ENCODE results near the gene SETBP1. TPM values are rescaled to one million over a fixed set of nuclear protein-coding genes. Genes with fewer than 3 reads are reported as not detected.
A peak's percentile ranks its signal among the peaks of the same experiment; 100 is the strongest.

SETBP1 gene
- total and polyA plus RNA-seq, 5 donors, result 2.0 to 24.1 (median 16.4) TPM

DNA sequence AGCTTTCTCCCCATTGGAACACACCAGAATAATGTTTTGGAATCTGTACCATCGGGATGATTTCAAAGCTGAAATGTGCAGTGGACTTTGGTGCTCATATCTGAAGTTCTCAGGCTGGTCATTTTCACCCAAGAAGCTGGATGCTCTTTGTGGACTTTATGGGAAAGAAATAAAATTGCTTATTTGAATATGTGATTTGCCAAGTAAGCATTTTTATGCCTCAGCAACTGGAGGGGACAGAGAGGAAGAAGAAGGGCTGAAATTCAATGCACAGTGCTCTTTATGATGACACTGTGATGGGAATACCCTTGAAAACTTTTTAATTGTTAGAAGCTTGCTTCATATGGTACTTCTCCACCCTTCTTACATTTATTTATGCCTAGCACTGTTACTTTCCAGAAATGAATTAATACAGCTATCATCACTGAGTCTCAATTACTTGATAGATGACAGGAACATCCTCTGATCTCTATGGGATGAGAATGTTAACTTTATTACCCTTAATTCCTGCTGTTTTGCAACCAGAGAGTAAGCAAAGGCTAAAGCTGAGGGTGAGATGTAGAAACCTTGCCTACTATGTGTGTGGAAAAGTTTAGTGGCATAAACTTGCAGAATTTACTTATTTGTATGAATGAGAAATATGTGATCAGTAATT is 23.6 kb downstream of the SETBP1 start:
- H3K27me3 ChIP-seq (ENCODE audit: control insufficient read depth, insufficient read depth), result no peaks in the 10 kb centered on the region
- ATAC-seq (no peak), DNase-seq (no peak)
- H3K9me3 ChIP-seq (ENCODE audit: control insufficient read depth, low read length), result no peaks in the 10 kb centered on the region
- intact Hi-C loops (cut with DNase I), result loop anchor here in 1 of 4 donors (10.0 kb wide), 1 partner anchor 151 kb away; no protein-coding TSS in a partner anchor
- H3K4me3 ChIP-seq (ENCODE audit: low read length), result no peak overlapping the region
- WGBS, result 94% methylated on average over 1 of the region's 1 CpG
- no peaks in the 10 kb centered on the region for H3K4me1 ChIP-seq (ENCODE audit: control insufficient read depth, insufficient read depth, low read length)
- no peak overlapping the region for H3K27ac ChIP-seq (ENCODE audit: low read length)

DNA sequence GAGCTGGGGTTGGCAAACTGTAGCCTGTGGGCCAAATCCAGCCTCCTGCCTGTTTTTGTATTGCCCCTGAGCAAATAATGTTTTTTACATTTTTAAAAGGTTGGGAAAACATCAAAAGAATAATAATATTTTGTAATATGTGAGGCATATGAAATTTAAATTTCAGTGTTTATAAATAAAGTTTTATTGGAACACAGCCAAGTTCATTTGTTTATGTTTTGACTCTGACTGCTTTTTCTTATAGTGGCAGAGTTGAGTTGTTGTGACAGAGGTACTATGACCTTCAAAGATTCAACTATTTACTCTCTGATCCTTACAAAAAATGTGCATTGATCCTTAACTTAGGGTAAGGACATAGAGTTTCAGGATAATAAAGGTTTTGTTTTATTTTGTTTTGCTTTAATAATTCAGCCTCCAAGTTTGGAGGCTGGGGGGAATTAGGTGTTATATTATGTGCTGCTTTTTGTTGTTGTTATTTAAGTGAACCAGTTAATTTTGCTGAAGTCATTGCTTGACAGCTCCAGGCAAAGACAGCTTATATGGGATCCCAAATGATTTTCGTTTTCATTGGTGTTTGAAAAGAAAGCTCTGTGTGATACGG is 24.5 kb downstream of the SETBP1 start:
- Histone ChIP-seq H3K27me3 (ENCODE audit: control insufficient read depth, insufficient read depth) (no peaks in the 10 kb centered on the region), H3K4me1 (ENCODE audit: control insufficient read depth, insufficient read depth, low read length) (no peaks in the 10 kb centered on the region), H3K27ac (ENCODE audit: low read length) (no peak overlapping the region), H3K9me3 (ENCODE audit: control insufficient read depth, low read length) (no peaks in the 10 kb centered on the region), H3K4me3 (ENCODE audit: low read length) (no peak overlapping the region)
- intact Hi-C loops (cut with DNase I), result loop anchor here in 1 of 4 donors (10.0 kb wide), 1 partner anchor 150 kb away; no protein-coding TSS in a partner anchor
- no peak for ATAC-seq
- no peak for DNase-seq
- 91% methylated on average over 2 of the region's 2 CpGs for WGBS

DNA sequence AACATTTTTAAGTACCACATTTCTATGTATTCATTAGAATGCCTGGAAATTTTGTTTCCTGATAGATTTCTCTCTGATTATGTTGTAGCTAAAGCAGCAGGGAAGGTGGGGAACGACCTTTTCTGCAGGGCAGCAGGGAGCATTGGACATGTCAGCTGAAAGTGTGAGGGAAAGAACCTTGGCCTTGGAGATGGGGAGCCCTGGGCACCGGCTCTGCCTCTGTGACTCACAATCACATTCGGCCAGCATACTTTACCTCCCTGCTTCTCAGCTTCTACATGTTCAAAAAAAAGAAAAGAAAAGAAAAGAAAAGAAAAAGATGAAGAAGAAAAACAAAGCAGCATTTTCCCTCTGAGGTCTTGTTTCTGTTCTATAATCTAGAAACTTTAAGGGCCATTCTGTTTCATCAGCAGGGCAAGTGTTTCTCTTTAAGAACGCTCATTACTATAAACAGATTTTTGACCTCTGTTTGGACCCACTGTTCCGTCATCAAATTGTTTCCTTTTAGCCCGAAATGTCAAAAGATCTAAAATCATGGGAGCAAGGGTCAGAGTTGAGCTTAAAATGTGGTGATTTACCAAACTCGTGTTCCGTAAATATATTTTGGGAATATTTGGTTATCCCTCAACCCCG is 27.9 kb downstream of the SETBP1 start:
- WGBS, result 65% methylated on average over 9 of the region's 9 CpGs
- H3K9me3 ChIP-seq (ENCODE audit: control insufficient read depth, low read length), result no peaks in the 10 kb centered on the region
- H3K27ac ChIP-seq (ENCODE audit: low read length), result peak overlapping the region; percentile 24
- H3K4me1 ChIP-seq (ENCODE audit: control insufficient read depth, insufficient read depth, low read length), result no peaks in the 10 kb centered on the region
- DNase-seq (peak in 2 of 3 donors; percentile 32 to 68), ATAC-seq (peak; percentile 59 to 65)
- intact Hi-C loops (cut with DNase I), result loop anchor here in 1 of 4 donors (10.0 kb wide), 1 partner anchor 146 kb away; no protein-coding TSS in a partner anchor
- no peak overlapping the region for H3K4me3 ChIP-seq (ENCODE audit: low read length)
- H3K27me3 ChIP-seq (ENCODE audit: control insufficient read depth, insufficient read depth), result no peaks in the 10 kb centered on the region

DNA sequence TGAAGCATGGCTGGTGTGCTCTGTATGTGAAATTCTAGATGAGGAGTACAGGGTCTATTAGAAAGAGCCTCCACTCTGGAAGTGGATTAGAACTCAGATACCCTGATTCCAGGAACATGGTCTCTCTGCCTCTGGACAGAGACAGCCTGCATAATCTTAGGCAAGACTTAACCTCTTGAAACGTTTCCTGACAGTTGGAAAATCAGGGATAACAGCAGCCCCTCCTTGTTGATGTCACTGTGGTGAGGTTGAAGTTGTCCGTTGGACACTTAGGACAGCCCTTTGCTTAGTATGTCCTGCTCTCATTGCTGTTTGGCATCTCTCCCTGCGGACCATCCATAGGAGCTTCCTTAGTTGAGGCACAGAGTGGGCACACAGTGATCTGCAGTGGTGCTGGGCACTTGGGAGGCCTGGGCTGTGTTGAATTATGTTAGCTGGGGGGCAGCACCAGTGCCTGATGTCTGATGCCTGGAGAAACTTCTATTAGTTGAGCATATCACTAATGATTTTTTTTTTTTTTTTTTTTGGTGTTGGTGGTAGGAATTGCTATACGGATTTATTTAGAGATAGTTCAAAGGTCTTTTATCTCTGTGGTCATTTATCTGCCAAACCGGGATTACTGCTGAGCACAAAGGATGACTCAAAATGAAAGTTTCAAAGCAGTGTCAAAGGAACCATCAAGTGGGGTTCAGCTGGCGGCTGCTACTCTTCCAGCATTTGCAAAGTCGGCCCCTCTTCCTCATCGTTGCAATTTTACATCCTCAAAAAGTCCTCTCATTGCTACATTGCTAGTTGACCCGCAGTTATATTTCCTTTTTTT is 28.8 kb downstream of the SETBP1 start:
- no peak overlapping the region for H3K4me3 ChIP-seq (ENCODE audit: low read length)
- H3K4me1 ChIP-seq (ENCODE audit: control insufficient read depth, insufficient read depth, low read length), result no peaks in the 10 kb centered on the region
- H3K27ac ChIP-seq (ENCODE audit: low read length), result peak overlapping the region; percentile 12
- no peaks in the 10 kb centered on the region for H3K27me3 ChIP-seq (ENCODE audit: control insufficient read depth, insufficient read depth)
- DNase-seq (no peak), ATAC-seq (peak; percentile 33 to 50)
- 56% methylated on average over 9 of the region's 9 CpGs for WGBS
- H3K9me3 ChIP-seq (ENCODE audit: control insufficient read depth, low read length), result no peaks in the 10 kb centered on the region
- intact Hi-C loops (cut with DNase I), result loop anchor here in 1 of 4 donors (10.0 kb wide), 1 partner anchor 145 kb away; no protein-coding TSS in a partner anchor

DNA sequence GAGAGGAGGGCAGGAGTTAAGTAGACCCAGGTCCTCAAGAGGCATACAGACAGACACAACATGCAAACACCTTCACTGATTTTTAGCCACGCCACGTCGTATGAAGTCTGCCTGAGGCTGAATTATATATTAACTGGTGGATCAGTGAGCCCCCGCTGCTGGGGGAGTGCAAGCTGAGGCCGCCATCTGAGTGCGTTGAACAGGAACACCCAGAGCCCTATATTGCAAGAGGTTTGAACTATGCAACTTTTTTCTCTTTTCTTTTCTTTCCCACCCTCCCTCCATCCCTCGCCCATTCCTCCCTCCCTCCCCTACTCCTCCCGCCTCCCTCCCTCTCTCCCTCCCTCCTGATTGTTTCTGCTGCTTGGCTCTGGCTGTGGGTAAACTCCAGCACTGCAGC is 30.2 kb downstream of the SETBP1 start:
- H3K4me1 ChIP-seq (ENCODE audit: control insufficient read depth, insufficient read depth, low read length), result no peaks in the 10 kb centered on the region
- DNase-seq, result no peak
- H3K27me3 ChIP-seq (ENCODE audit: control insufficient read depth, insufficient read depth), result no peaks in the 10 kb centered on the region
- 96% methylated on average over 8 of the region's 8 CpGs for WGBS
- intact Hi-C loops (cut with DNase I), result no loop called here
- no peak overlapping the region for H3K27ac ChIP-seq (ENCODE audit: low read length)
- H3K9me3 ChIP-seq (ENCODE audit: control insufficient read depth, low read length), result no peaks in the 10 kb centered on the region
- ATAC-seq, result no peak
- no peak overlapping the region for H3K4me3 ChIP-seq (ENCODE audit: low read length)

DNA sequence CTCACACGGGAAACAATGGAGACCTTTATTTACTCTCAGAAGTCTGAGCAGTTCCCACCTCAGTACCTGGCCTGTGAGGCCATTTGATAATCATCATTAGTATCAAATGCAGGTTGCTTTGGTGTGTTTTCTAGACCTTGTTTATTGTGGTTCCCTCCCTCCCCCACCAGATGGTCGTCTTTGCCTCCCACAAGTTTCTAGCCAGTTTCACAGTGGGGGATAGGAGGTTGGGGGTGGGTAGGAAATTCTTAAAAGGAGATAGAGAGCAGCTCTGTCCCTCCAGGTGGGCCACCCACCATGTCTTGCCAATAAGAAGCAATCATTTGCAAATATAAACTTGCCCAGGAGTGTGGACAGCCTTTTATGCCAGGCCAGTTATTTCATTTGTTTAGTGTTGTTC is 31.3 kb downstream of the SETBP1 start:
- intact Hi-C loops (cut with DNase I), result no loop called here
- no peak overlapping the region for H3K27ac ChIP-seq (ENCODE audit: low read length)
- H3K9me3 ChIP-seq (ENCODE audit: control insufficient read depth, low read length), result no peaks in the 10 kb centered on the region
- WGBS, result 90% methylated on average over 2 of the region's 2 CpGs
- H3K27me3 ChIP-seq (ENCODE audit: control insufficient read depth, insufficient read depth), result no peaks in the 10 kb centered on the region
- no peak overlapping the region for H3K4me3 ChIP-seq (ENCODE audit: low read length)
- DNase-seq (no peak), ATAC-seq (no peak)
- H3K4me1 ChIP-seq (ENCODE audit: control insufficient read depth, insufficient read depth, low read length), result no peaks in the 10 kb centered on the region

DNA sequence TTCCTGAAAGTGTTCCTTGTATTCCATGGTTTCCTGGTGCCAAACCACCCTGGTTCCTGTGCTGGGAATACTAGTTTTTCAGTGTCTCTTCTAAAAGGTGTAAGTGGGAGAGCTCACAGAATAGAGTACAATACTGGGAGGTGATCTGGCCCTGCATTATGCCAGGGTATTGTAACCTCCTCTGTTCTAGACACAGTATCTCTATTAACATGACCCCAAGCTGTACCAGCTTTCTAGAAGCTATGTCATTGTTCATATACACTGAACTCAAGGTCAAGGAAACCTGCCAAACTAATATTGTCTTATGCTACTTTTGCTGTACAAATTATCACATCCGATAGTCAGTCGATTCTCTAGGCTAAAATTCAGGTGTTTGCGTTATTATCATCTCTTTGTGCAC is 32.7 kb downstream of the SETBP1 start:
- Histone ChIP-seq H3K27me3 (ENCODE audit: control insufficient read depth, insufficient read depth) (no peaks in the 10 kb centered on the region), H3K4me3 (ENCODE audit: low read length) (no peak overlapping the region), H3K9me3 (ENCODE audit: control insufficient read depth, low read length) (no peaks in the 10 kb centered on the region), H3K27ac (ENCODE audit: low read length) (no peak overlapping the region), H3K4me1 (ENCODE audit: control insufficient read depth, insufficient read depth, low read length) (no peaks in the 10 kb centered on the region)
- no peak for DNase-seq
- 98% methylated on average over 3 of the region's 3 CpGs for WGBS
- intact Hi-C loops (cut with DNase I), result no loop called here
- ATAC-seq, result no peak

DNA sequence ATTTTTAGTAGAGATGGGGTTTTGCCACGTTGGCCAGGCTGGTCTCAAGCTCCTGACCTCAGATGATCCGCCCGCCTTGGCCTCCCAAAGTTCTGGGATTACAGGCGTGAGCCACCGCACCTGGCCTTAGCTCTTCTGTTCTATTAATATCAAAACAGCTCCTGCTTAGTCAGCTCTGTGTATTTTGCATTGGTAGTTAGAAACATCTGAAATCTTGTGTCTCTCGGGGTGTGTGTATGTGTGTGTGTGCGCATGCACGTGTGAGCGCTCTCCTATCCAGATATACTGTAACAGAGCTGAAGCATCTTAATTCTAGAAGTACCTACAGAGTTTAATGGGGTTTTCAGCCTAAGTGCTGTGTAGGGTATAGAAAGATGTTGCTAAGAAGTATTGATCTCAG is 33.7 kb downstream of the SETBP1 start:
- DNase-seq (no peak), ATAC-seq (no peak)
- H3K4me1 ChIP-seq (ENCODE audit: control insufficient read depth, insufficient read depth, low read length), result no peaks in the 10 kb centered on the region
- H3K27me3 ChIP-seq (ENCODE audit: control insufficient read depth, insufficient read depth), result no peaks in the 10 kb centered on the region
- no peak overlapping the region for H3K4me3 ChIP-seq (ENCODE audit: low read length)
- intact Hi-C loops (cut with DNase I), result no loop called here
- no peaks in the 10 kb centered on the region for H3K9me3 ChIP-seq (ENCODE audit: control insufficient read depth, low read length)
- 96% methylated on average over 9 of the region's 9 CpGs for WGBS
- no peak overlapping the region for H3K27ac ChIP-seq (ENCODE audit: low read length)

DNA sequence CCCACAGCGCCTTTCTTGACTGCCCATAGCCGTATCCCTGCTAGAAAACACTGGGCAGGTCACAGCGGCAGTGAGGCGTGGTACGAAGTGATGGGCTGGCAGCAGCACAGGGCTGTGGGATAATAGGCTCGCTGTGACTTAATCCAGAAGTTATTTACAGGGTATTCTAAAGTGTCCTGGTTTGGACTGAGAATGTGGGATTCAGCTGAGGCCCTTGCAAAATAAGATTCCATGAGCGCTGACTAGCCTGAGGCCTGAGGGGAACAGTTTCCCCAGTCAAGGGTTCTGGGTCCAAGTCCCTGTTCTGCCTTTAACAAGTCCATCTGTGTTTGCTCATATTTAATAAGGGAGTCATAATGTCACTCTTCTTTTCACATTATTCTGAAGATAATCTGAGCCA is 34.6 kb downstream of the SETBP1 start:
- DNase-seq (peak in 2 of 3 donors; percentile 47 to 55), ATAC-seq (peak; percentile 60 to 66)
- H3K4me1 ChIP-seq (ENCODE audit: control insufficient read depth, insufficient read depth, low read length), result no peaks in the 10 kb centered on the region
- H3K4me3 ChIP-seq (ENCODE audit: low read length), result no peak overlapping the region
- H3K27me3 ChIP-seq (ENCODE audit: control insufficient read depth, insufficient read depth), result no peaks in the 10 kb centered on the region
- intact Hi-C loops (cut with DNase I), result no loop called here
- no peaks in the 10 kb centered on the region for H3K9me3 ChIP-seq (ENCODE audit: control insufficient read depth, low read length)
- peak overlapping the region; percentile 21 for H3K27ac ChIP-seq (ENCODE audit: low read length)
- 77% methylated on average over 7 of the region's 7 CpGs for WGBS

DNA sequence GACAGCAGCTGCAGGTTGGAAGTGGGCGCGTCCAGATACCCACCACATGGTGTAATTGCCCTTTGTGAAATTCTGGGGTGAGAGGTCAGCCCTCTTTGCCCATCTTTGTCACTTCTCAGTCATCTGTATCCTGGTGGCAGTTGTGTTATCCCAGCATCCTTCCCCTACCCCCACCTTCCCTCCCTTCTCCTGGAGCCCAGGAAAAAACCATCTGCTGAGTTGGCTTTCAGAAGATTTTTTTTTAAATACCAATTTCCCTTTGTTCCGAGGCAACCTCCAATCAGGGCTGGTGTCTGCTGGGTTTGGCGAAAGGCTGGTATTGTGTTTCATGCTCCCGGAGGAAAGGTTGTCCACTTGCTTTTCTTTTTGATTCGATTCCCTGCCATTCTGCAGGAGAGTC is 35.2 kb downstream of the SETBP1 start:
- 87% methylated on average over 6 of the region's 6 CpGs for WGBS
- no peaks in the 10 kb centered on the region for H3K27me3 ChIP-seq (ENCODE audit: control insufficient read depth, insufficient read depth)
- H3K9me3 ChIP-seq (ENCODE audit: control insufficient read depth, low read length), result no peaks in the 10 kb centered on the region
- no peaks in the 10 kb centered on the region for H3K4me1 ChIP-seq (ENCODE audit: control insufficient read depth, insufficient read depth, low read length)
- H3K4me3 ChIP-seq (ENCODE audit: low read length), result no peak overlapping the region
- intact Hi-C loops (cut with DNase I), result no loop called here
- H3K27ac ChIP-seq (ENCODE audit: low read length), result no peak overlapping the region
- ATAC-seq (no peak), DNase-seq (no peak)

All from right cardiac atrium (tissue), 5 donors.